Measurements from ENCODE around the gene ATP2A1.
"Not testable (repeated sequence)": the region's sequence is repeated elsewhere in the genome, so short reads cannot be mapped to it uniquely, and the experiment has no call there.

The ATP2A1 gene

GRCh38 chr16:28881565-28881964, 3.3 kb downstream of the ATP2A1 start:
- DNase-seq (ENCODE audit: low read depth): not testable (repeated sequence)

- DNase-seq (ENCODE audit: low read depth): no peak
These were observed 4.4 kb downstream of the ATP2A1 start for GRCh38 chr16:28882551-28883160.

- no peak for DNase-seq (ENCODE audit: low read depth)
These were observed 5.1 kb downstream of the ATP2A1 start for GRCh38 chr16:28883221-28883996.

GRCh38 chr16:28884045-28884444, 5.8 kb downstream of the ATP2A1 start:
- no peak for DNase-seq (ENCODE audit: low read depth)

GRCh38 chr16:28886945-28887344, 8.7 kb downstream of the ATP2A1 start:
- no peak for DNase-seq (ENCODE audit: low read depth)

- DNase-seq (ENCODE audit: low read depth): not testable (repeated sequence)
These were observed 12.1 kb downstream of the ATP2A1 start for GRCh38 chr16:28890355-28890754.

- no peak for DNase-seq (ENCODE audit: low read depth)
These were observed 13.9 kb downstream of the ATP2A1 start for GRCh38 chr16:28891964-28892890.

- DNase-seq (ENCODE audit: low read depth): no peak
These were observed 15.0 kb downstream of the ATP2A1 start for GRCh38 chr16:28893291-28893690.

- DNase-seq (ENCODE audit: low read depth): no peak
These were observed 17.3 kb downstream of the ATP2A1 start for GRCh38 chr16:28895609-28896008.

- no peak for DNase-seq (ENCODE audit: low read depth)
These were observed 19.5 kb downstream of the ATP2A1 start for GRCh38 chr16:28897826-28898225.

GRCh38 chr16:28898266-28898665, 20.0 kb downstream of the ATP2A1 start:
- no peak for DNase-seq (ENCODE audit: low read depth)

- DNase-seq (ENCODE audit: low read depth): no peak
These were observed 20.7 kb downstream of the ATP2A1 start for GRCh38 chr16:28898942-28899341.

GRCh38 chr16:28899882-28900590, 21.7 kb downstream of the ATP2A1 start:
- DNase-seq (ENCODE audit: low read depth): no peak

- no peak for DNase-seq (ENCODE audit: low read depth)
These were observed 22.3 kb downstream of the ATP2A1 start for GRCh38 chr16:28900601-28901000.

- no peak for DNase-seq (ENCODE audit: low read depth)
These were observed 23.6 kb downstream of the ATP2A1 start for GRCh38 chr16:28901862-28902261.

- DNase-seq (ENCODE audit: low read depth): no peak
These were observed 24.6 kb downstream of the ATP2A1 start for GRCh38 chr16:28902909-28903308.

GRCh38 chr16:28903344-28904042, 25.2 kb downstream of the ATP2A1 start:
- DNase-seq (ENCODE audit: low read depth): no peak

- DNase-seq (ENCODE audit: low read depth): no peak
These were observed 26.1 kb downstream of the ATP2A1 start for GRCh38 chr16:28904363-28904762.

GRCh38 chr16:28904828-28905227, 26.5 kb downstream of the ATP2A1 start:
- no peak for DNase-seq (ENCODE audit: low read depth)

GRCh38 chr16:28905229-28905754, 27.0 kb downstream of the ATP2A1 start:
- no peak for DNase-seq (ENCODE audit: low read depth)

GRCh38 chr16:28905800-28906372, 27.6 kb downstream of the ATP2A1 start:
- no peak for DNase-seq (ENCODE audit: low read depth)
